Lung (tissue), 12 donors: ENCODE measurements around the gene KRTAP4-6. TPM values are rescaled to one million over a fixed set of nuclear protein-coding genes. Genes with fewer than 3 reads are reported as not detected.
"Not testable (repeated sequence)": the region's sequence is repeated elsewhere in the genome, so short reads cannot be mapped to it uniquely, and the experiment has no call there.

Experiments
- ATAC-seq: fragments of 200-7000 bp; cut with Tn5 transposase; one replicate; pipeline ENCODE4 v1.9.1; 2020; ENCODE audit warnings: moderate number of reproducible peaks; ENCODE audit not compliant: insufficient read depth, low FRiP score
- DNase-seq, 3 donors: peaks; one replicate each; pipeline ENCODE4 v3.0.0-alpha.2; 2013 to 2017
- H3K27ac ChIP-seq, 2 donors: one replicate each; pipeline ENCODE4 v1.5.1; 2013; ENCODE audit warnings: mild to moderate bottlenecking in 2 of 2, moderate library complexity in 2 of 2, control low read depth in 1 of 2, inconsistent platforms in 1 of 2, low read depth in 1 of 2, low read length in 1 of 2
- H3K27me3 ChIP-seq, 3 donors: one replicate each; pipeline ENCODE4 v1.5.1; 2013; ENCODE audit warnings: low read length in 2 of 3; ENCODE audit not compliant: control insufficient read depth in 3 of 3, insufficient read depth in 3 of 3
- H3K36me3 ChIP-seq, 4 donors: one replicate each; pipeline ENCODE4 v1.5.1; 2013; ENCODE audit warnings: low read length in 4 of 4, mild to moderate bottlenecking in 1 of 4, moderate library complexity in 1 of 4; ENCODE audit not compliant: control insufficient read depth in 4 of 4, insufficient read depth in 4 of 4
- H3K4me1 ChIP-seq, 5 donors: one replicate each; pipeline ENCODE4 v1.5.1; 2013; ENCODE audit warnings: low read length in 5 of 5, mild to moderate bottlenecking in 2 of 5, moderate library complexity in 1 of 5; ENCODE audit not compliant: control insufficient read depth in 5 of 5, insufficient read depth in 5 of 5
- H3K4me3 ChIP-seq: one replicate; pipeline ENCODE4 v1.5.1; 2013; ENCODE audit warnings: mild to moderate bottlenecking, control low read depth, moderate library complexity
- H3K9ac ChIP-seq, 2 donors: one replicate each; pipeline ENCODE4 v1.5.1; 2013; ENCODE audit warnings: low read length in 2 of 2, control low read depth in 1 of 2; ENCODE audit not compliant: insufficient read depth in 1 of 2
- H3K9me3 ChIP-seq, 4 donors: one replicate each; pipeline ENCODE4 v1.5.1; 2013; ENCODE audit warnings: low read length in 3 of 4, mild to moderate bottlenecking in 1 of 4, moderate library complexity in 1 of 4; ENCODE audit not compliant: control insufficient read depth in 4 of 4, insufficient read depth in 3 of 4
- CTCF ChIP-seq: IDR thresholded peaks from 2 replicates; pipeline ENCODE4 v1.5.1; 2012; ENCODE audit warnings: mild to moderate bottlenecking; ENCODE audit errors: control extremely low read depth, extremely low read depth
- WGBS, 2 donors: extraction: QIAGEN DNeasy Blood & Tissue Kit; methylation state at CpG; one replicate each; pipeline ENCODE4 v1.1.7; 2013; 5-methylcytosine and 5-hydroxymethylcytosine counted together
- polyA plus RNA-seq, 2 donors: library from polyadenylated mRNA; stranded (reverse); fragments of 200-250 nt; gene quantifications; one replicate each; pipeline ENCODE4 v1.2.1, GENCODE V29; 2013
- total RNA-seq, 2 donors: library from RNA; depleted of rRNA in 1 of 2; stranded (reverse); fragments of >200 nt in 1 of 2; gene quantifications; one replicate each; pipeline ENCODE4 v1.2.1, GENCODE V29; 2014 to 2021
- donor health status: control.
- donor health status: control.
- donor health status: Bipolar disorder and iron deficiency.
- donor health status: healthy.
- donor health status: DM: yes; HTN: yes; CAD: no.

The KRTAP4-6 gene
- total and polyA plus RNA-seq, 4 donors: not detected

GRCh38 chr17:41168121-41168520 is 27.8 kb upstream of the KRTAP4-6 start, which contains the start of gene KRTAP4-3:
TSS of gene KRTAP4-3 (minus strand) at chr17:41168221. CDS start at chr17:41168172, 49 bp downstream.
- Histone ChIP-seq H3K36me3 (no peaks in the 10 kb centered on the region), H3K27ac (no peak within 1 kb of the TSS), H3K9ac (no peak within 1 kb of the TSS), H3K4me1 (no peaks in the 10 kb centered on the region), H3K4me3 (no peak within 1 kb of the TSS), H3K27me3 (no peaks in the 10 kb centered on the region), H3K9me3 (peaks cover 0 to 4% (median 0%) of the 10 kb centered on the region in 4 donors)
- ATAC-seq (no peak), DNase-seq (no peak)
- TF ChIP-seq CTCF: no peak
- 88% methylated on average over 1 of the region's 1 CpG for WGBS, 2 donors

GRCh38 chr17:41167561-41167960 is 27.2 kb upstream of the KRTAP4-6 start:
- Histone ChIP-seq H3K27ac (no peak overlapping the region), H3K9ac (no peak overlapping the region), H3K36me3 (no peaks in the 10 kb centered on the region), H3K4me3 (no peak overlapping the region), H3K4me1 (no peaks in the 10 kb centered on the region), H3K27me3 (no peaks in the 10 kb centered on the region), H3K9me3 (peaks cover 0 to 4% (median 0%) of the 10 kb centered on the region in 4 donors)
- 87 to 90% methylated on average over 7 of the region's 7 CpGs for WGBS, 2 donors
- no peak for TF ChIP-seq CTCF
- ATAC-seq (no peak), DNase-seq (no peak)

- DNase-seq (no peak), ATAC-seq (no peak)
- no peaks in the 10 kb centered on the region for H3K4me1 ChIP-seq
- H3K9me3 ChIP-seq: peaks cover 0 to 2% (median 0%) of the 10 kb centered on the region in 4 donors
- no peak for TF ChIP-seq CTCF
- H3K9ac ChIP-seq: no peak overlapping the region
- WGBS, 2 donors: 75 to 84% methylated on average over 7 of the region's 7 CpGs
- no peak overlapping the region for H3K4me3 ChIP-seq
- no peaks in the 10 kb centered on the region for H3K27me3 ChIP-seq
- no peaks in the 10 kb centered on the region for H3K36me3 ChIP-seq
- no peak overlapping the region for H3K27ac ChIP-seq
Observed at GRCh38 chr17:41163828-41164227, 23.5 kb upstream of the KRTAP4-6 start.

- peaks cover 0 to 2% (median 0%) of the 10 kb centered on the region in 4 donors for H3K9me3 ChIP-seq
- ATAC-seq: no peak
- no peak within 1 kb of the TSS for H3K4me3 ChIP-seq
- no peak within 1 kb of the TSS for H3K9ac ChIP-seq
- no peak for TF ChIP-seq CTCF
- no peaks in the 10 kb centered on the region for H3K36me3 ChIP-seq
- H3K27me3 ChIP-seq: no peaks in the 10 kb centered on the region
- no peak for DNase-seq
- 88 to 91% methylated on average over 1 of the region's 1 CpG for WGBS, 2 donors
- no peaks in the 10 kb centered on the region for H3K4me1 ChIP-seq
- no peak within 1 kb of the TSS for H3K27ac ChIP-seq
Observed at GRCh38 chr17:41160648-41161047, 20.3 kb upstream of the KRTAP4-6 start, which contains the start of gene KRTAP4-4. TSS of gene KRTAP4-4 (minus strand) at chr17:41160748. CDS start at chr17:41160691, 57 bp downstream.

- ATAC-seq, H3K9ac ChIP-seq, H3K4me3 ChIP-seq, H3K9me3 ChIP-seq, H3K27ac ChIP-seq, H3K36me3 ChIP-seq, DNase-seq, H3K4me1 ChIP-seq, H3K27me3 ChIP-seq: not testable (repeated sequence)
- 98 to 100% methylated on average over 3 of the region's 3 CpGs for WGBS, 2 donors
Observed at GRCh38 chr17:41160190-41160589, 19.8 kb upstream of the KRTAP4-6 start.
